SK-N-SH treated with all-trans-retinoic acid at 6 μM for 48 hours (cell line): ENCODE results near the gene IQSEC3.
A peak's percentile ranks its signal among the peaks of the same experiment; 100 is the strongest.

Source experiments
- ATAC-seq: fragments of 200-7000 bp; cut with Tn5 transposase; 3 replicates; pipeline ENCODE4 v1.9.1; 2020; ENCODE audit warnings: mild to moderate bottlenecking, moderate library complexity
- ARNTL ChIP-seq: fragments of 450-650 bp; formaldehyde crosslinking; IDR thresholded peaks from 2 replicates; pipeline ENCODE4 v1.5.0; 2020; ENCODE audit warnings: low read depth, mild to moderate bottlenecking, moderate library complexity, borderline replicate concordance
- BACH2 ChIP-seq: fragments of 250-450 bp; sonication (Bioruptor Pico); IDR thresholded peaks from 2 replicates; pipeline ENCODE4 v1.9.0; 2021; ENCODE audit warnings: mild to moderate bottlenecking, borderline replicate concordance
- CSDC2 ChIP-seq: fragments of 250-450 bp; sonication (Bioruptor Pico); IDR thresholded peaks from 2 replicates; pipeline ENCODE4 v1.5.0; 2020; ENCODE audit warnings: mild to moderate bottlenecking, moderate library complexity
- ESRRG ChIP-seq: fragments of 250-450 bp; sonication (Bioruptor Pico); IDR thresholded peaks from 2 replicates; pipeline ENCODE4 v1.6.1; 2021; ENCODE audit warnings: mild to moderate bottlenecking
- GLIS3 ChIP-seq: fragments of 250-450 bp; sonication (Bioruptor Pico); IDR thresholded peaks from 2 replicates; pipeline ENCODE4 v1.5.0; 2020; ENCODE audit warnings: mild to moderate bottlenecking, moderate library complexity
- OSR1 ChIP-seq: fragments of 250-450 bp; sonication (Bioruptor Pico); IDR thresholded peaks from 2 replicates; pipeline ENCODE4 v1.8.0; 2022; ENCODE audit warnings: moderate library complexity, mild to moderate bottlenecking, inconsistent platforms
- POU6F1 ChIP-seq: fragments of 250-450 bp; sonication (Bioruptor Pico); IDR thresholded peaks from 2 replicates; pipeline ENCODE4 v1.8.0; 2021; ENCODE audit warnings: low read depth, mild to moderate bottlenecking, moderate library complexity, borderline replicate concordance
- PPARA ChIP-seq: fragments of 250-450 bp; sonication (Bioruptor Pico); IDR thresholded peaks from 2 replicates; pipeline ENCODE4 v1.5.0; 2020; ENCODE audit warnings: mild to moderate bottlenecking, borderline replicate concordance
- RARB ChIP-seq: fragments of 250-450 bp; sonication (Bioruptor Pico); IDR thresholded peaks from 2 replicates; pipeline ENCODE4 v1.8.0; 2021; ENCODE audit warnings: mild to moderate bottlenecking, moderate library complexity
- SNAI2 ChIP-seq: fragments of 250-450 bp; sonication (Bioruptor Pico); IDR thresholded peaks from 2 replicates; pipeline ENCODE4 v1.5.0; 2020; ENCODE audit warnings: mild to moderate bottlenecking, moderate library complexity
- TOX ChIP-seq: fragments of 250-450 bp; sonication (Bioruptor Pico); IDR thresholded peaks from 2 replicates; pipeline ENCODE4 v1.8.0; 2021; ENCODE audit warnings: mild to moderate bottlenecking, moderate library complexity, borderline replicate concordance
- ZC3H10 ChIP-seq: fragments of 250-450 bp; sonication (Bioruptor Pico); IDR thresholded peaks from 2 replicates; pipeline ENCODE4 v1.5.1; 2021; ENCODE audit warnings: mild to moderate bottlenecking, moderate library complexity
- ZFP3 ChIP-seq: fragments of 250-450 bp; sonication (Bioruptor Pico); IDR thresholded peaks from 2 replicates; pipeline ENCODE4 v1.5.0; 2020; ENCODE audit warnings: mild to moderate bottlenecking, moderate library complexity
- ZFP30 ChIP-seq: fragments of 450-650 bp; formaldehyde crosslinking; IDR thresholded peaks from 2 replicates; pipeline ENCODE4 v1.5.0; 2022; ENCODE audit warnings: mild to moderate bottlenecking, moderate library complexity
- ZNF565 ChIP-seq: fragments of 450-650 bp; formaldehyde crosslinking; conservative IDR thresholded peaks from 2 replicates; pipeline ENCODE4 v1.5.0; 2020; ENCODE audit warnings: low read depth, mild to moderate bottlenecking, moderate library complexity
- ZNF70 ChIP-seq: fragments of 450-650 bp; formaldehyde crosslinking; IDR thresholded peaks from 2 replicates; pipeline ENCODE4 v1.5.0; 2020; ENCODE audit warnings: mild to moderate bottlenecking, moderate library complexity
- ZNF8 ChIP-seq: fragments of 450-650 bp; formaldehyde crosslinking; IDR thresholded peaks from 2 replicates; pipeline ENCODE4 v1.5.0; 2020; ENCODE audit warnings: mild to moderate bottlenecking, moderate library complexity
- TF ChIP-seq, protein P1 (sequence below): fragments of 250-450 bp; sonication (Bioruptor Pico); IDR thresholded peaks from 2 replicates; pipeline ENCODE4 v1.5.0; 2020; ENCODE audit warnings: mild to moderate bottlenecking, moderate library complexity
- TF ChIP-seq, protein P2 (sequence below): fragments of 250-450 bp; sonication (Bioruptor Pico); IDR thresholded peaks from 2 replicates; pipeline ENCODE4 v1.5.1; 2020; ENCODE audit warnings: low read depth, mild to moderate bottlenecking, moderate library complexity
- TF ChIP-seq, protein P3 (sequence below): fragments of 250-450 bp; sonication (Bioruptor Pico); IDR thresholded peaks from 2 replicates; pipeline ENCODE4 v1.5.1; 2021; ENCODE audit warnings: mild to moderate bottlenecking, moderate library complexity

The IQSEC3 gene

GRCh38 chr12:218728-219590 is 152.4 kb downstream of the IQSEC3 start:
- ATAC-seq: no peak
- TF ChIP-seq, protein P1, sequence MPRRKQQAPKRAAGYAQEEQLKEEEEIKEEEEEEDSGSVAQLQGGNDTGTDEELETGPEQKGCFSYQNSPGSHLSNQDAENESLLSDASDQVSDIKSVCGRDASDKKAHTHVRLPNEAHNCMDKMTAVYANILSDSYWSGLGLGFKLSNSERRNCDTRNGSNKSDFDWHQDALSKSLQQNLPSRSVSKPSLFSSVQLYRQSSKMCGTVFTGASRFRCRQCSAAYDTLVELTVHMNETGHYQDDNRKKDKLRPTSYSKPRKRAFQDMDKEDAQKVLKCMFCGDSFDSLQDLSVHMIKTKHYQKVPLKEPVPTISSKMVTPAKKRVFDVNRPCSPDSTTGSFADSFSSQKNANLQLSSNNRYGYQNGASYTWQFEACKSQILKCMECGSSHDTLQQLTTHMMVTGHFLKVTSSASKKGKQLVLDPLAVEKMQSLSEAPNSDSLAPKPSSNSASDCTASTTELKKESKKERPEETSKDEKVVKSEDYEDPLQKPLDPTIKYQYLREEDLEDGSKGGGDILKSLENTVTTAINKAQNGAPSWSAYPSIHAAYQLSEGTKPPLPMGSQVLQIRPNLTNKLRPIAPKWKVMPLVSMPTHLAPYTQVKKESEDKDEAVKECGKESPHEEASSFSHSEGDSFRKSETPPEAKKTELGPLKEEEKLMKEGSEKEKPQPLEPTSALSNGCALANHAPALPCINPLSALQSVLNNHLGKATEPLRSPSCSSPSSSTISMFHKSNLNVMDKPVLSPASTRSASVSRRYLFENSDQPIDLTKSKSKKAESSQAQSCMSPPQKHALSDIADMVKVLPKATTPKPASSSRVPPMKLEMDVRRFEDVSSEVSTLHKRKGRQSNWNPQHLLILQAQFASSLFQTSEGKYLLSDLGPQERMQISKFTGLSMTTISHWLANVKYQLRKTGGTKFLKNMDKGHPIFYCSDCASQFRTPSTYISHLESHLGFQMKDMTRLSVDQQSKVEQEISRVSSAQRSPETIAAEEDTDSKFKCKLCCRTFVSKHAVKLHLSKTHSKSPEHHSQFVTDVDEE: no peak
- TF ChIP-seq PPARA (CRISPR knock-in tag): no peak
- TF ChIP-seq, protein P2, sequence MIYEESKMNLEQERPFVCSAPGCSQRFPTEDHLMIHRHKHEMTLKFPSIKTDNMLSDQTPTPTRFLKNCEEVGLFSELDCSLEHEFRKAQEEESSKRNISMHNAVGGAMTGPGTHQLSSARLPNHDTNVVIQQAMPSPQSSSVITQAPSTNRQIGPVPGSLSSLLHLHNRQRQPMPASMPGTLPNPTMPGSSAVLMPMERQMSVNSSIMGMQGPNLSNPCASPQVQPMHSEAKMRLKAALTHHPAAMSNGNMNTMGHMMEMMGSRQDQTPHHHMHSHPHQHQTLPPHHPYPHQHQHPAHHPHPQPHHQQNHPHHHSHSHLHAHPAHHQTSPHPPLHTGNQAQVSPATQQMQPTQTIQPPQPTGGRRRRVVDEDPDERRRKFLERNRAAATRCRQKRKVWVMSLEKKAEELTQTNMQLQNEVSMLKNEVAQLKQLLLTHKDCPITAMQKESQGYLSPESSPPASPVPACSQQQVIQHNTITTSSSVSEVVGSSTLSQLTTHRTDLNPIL (CRISPR knock-in tag): no peak
- no peak for TF ChIP-seq POU6F1 (CRISPR knock-in tag)
- no peak for TF ChIP-seq ZNF70 (CRISPR knock-in tag)
- TF ChIP-seq BACH2 (CRISPR knock-in tag): no peak
- TF ChIP-seq RARB (CRISPR knock-in tag): no peak
- no peak for TF ChIP-seq ZNF8 (CRISPR knock-in tag)
- no peak for TF ChIP-seq CSDC2 (CRISPR knock-in tag)
- TF ChIP-seq ZFP30 (CRISPR knock-in tag): no peak
- TF ChIP-seq TOX (CRISPR knock-in tag): no peak
- no peak for TF ChIP-seq ZC3H10 (CRISPR knock-in tag)
- TF ChIP-seq SNAI2: no peak
- TF ChIP-seq ESRRG: no peak

DNA sequence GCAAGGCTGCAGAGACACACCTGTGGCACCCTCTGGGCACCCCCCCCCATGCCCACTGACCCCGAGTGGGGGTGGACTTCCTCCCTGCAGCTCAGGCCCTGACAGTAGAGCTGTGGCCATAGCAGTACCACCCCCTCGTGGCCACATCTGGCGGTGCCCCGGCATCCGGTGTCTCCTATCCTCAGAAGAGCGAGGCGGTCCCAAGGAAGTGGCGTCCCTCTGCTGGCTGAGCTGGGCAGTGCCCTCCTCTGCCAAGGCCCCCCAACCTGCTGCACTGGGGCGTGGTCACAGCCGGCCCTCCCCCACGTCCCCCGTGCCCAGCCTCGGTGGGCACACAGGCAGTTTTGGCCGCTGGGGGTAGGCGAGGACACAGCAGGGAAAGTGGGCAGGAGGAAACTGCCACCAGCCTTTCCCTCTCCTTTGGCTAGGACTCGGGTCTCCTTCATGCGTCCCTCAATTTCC is 153.4 kb downstream of the IQSEC3 start:
- ATAC-seq: peak; percentile 97
- TF ChIP-seq ZFP30 (CRISPR knock-in tag) (no peak), POU6F1 (CRISPR knock-in tag) (no peak), ZC3H10 (CRISPR knock-in tag) (no peak), SNAI2 (no peak), ZFP3 (CRISPR knock-in tag) (no peak), ZNF565 (CRISPR knock-in tag) (no peak), TOX (CRISPR knock-in tag) (no peak), CSDC2 (CRISPR knock-in tag) (no peak), PPARA (CRISPR knock-in tag) (no peak), ESRRG (no peak), ZNF70 (CRISPR knock-in tag) (no peak), GLIS3 (no peak), ZNF8 (CRISPR knock-in tag) (no peak), ARNTL (CRISPR knock-in tag) (no peak), OSR1 (CRISPR knock-in tag) (no peak)
- TF ChIP-seq, protein P1: no peak
- TF ChIP-seq, protein P3, sequence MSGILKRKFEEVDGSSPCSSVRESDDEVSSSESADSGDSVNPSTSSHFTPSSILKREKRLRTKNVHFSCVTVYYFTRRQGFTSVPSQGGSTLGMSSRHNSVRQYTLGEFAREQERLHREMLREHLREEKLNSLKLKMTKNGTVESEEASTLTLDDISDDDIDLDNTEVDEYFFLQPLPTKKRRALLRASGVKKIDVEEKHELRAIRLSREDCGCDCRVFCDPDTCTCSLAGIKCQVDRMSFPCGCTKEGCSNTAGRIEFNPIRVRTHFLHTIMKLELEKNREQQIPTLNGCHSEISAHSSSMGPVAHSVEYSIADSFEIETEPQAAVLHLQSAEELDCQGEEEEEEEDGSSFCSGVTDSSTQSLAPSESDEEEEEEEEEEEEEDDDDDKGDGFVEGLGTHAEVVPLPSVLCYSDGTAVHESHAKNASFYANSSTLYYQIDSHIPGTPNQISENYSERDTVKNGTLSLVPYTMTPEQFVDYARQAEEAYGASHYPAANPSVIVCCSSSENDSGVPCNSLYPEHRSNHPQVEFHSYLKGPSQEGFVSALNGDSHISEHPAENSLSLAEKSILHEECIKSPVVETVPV (CRISPR knock-in tag): no peak
